Testis (tissue), 3 donors: ENCODE data around the gene IMMP2L. TPM values are rescaled to one million over a fixed set of nuclear protein-coding genes. Genes with fewer than 3 reads are reported as not detected.
"Not testable (repeated sequence)": the region's sequence is repeated elsewhere in the genome, so short reads cannot be mapped to it uniquely, and the experiment has no call there.

Experiments used
- DNase-seq: peaks from one replicate; pipeline ENCODE4 v3.0.0-alpha.2; 2019
- H3K27ac ChIP-seq, 2 donors: fragments of 200-600 bp; sonication (generic); one replicate each; pipeline ENCODE4 v1.5.1; 2019
- H3K27me3 ChIP-seq: fragments of 200-600 bp; sonication (generic); one replicate; pipeline ENCODE4 v1.5.1; 2019
- H3K36me3 ChIP-seq: fragments of 200-600 bp; sonication (generic); one replicate; pipeline ENCODE4 v1.5.1; 2017; ENCODE audit warnings: low read depth; ENCODE audit errors: missing control alignments
- H3K4me1 ChIP-seq: fragments of 200-600 bp; sonication (generic); one replicate; pipeline ENCODE4 v1.5.1; 2019
- H3K4me3 ChIP-seq, 2 donors: fragments of 200-600 bp; sonication (generic); one replicate each; pipeline ENCODE4 v1.5.1; 2017 to 2019
- H3K9me3 ChIP-seq: fragments of 200-600 bp; sonication (generic); one replicate; pipeline ENCODE4 v1.5.1; 2017
- POLR2A ChIP-seq: fragments of 450-650 bp; IDR thresholded peaks from one replicate; pipeline ENCODE4 v1.6.1; 2017; ENCODE audit warnings: antibody characterized with exemption, mild to moderate bottlenecking, moderate library complexity
- WGBS, 2 donors: methylation state at CpG; one replicate each; pipeline ENCODE4 v1.1.5; 2018; 5-methylcytosine and 5-hydroxymethylcytosine counted together
- intact Hi-C: fragments of 100-400 bp; cut with DNase I; formaldehyde crosslinking; loops from one replicate; pipeline ENCODE4 v1.15.1; 2023; ENCODE audit warnings: low total_unique reads
- polyA plus RNA-seq: library from polyadenylated mRNA; stranded (reverse); fragments of 350-450 nt; fragmentation: Illumina TruSeq; extraction: RNeasy Lipid Tissue Mini Kit (QIAGEN cat#74804); gene quantifications from one replicate; pipeline ENCODE4 v1.2.3, GENCODE V29; 2014; ENCODE audit warnings: low read depth, low replicate concordance; ENCODE audit not compliant: insufficient read depth
- total RNA-seq, 2 donors: library from RNA; depleted of rRNA; stranded (reverse); fragments of >200 nt; gene quantifications; one replicate each; pipeline ENCODE4 v1.2.3, GENCODE V29; 2016
- TF ChIP-seq, protein P1 (sequence below), 3 experiments: fragments of 450-650 bp in 2 of 3; fragments of 200-600 bp in 1 of 3; sonication (generic) in 1 of 3; IDR thresholded peaks; one replicate each; pipeline ENCODE4 v1.5.1; 2016 to 2019; ENCODE audit warnings: antibody characterized with exemption in 3 of 3, mild to moderate bottlenecking in 2 of 3, moderate library complexity in 1 of 3

The IMMP2L gene
- total and polyA plus RNA-seq, 3 donors from 2014 or later, result 10.7 to 12.4 (median 11.2) TPM

DNA sequence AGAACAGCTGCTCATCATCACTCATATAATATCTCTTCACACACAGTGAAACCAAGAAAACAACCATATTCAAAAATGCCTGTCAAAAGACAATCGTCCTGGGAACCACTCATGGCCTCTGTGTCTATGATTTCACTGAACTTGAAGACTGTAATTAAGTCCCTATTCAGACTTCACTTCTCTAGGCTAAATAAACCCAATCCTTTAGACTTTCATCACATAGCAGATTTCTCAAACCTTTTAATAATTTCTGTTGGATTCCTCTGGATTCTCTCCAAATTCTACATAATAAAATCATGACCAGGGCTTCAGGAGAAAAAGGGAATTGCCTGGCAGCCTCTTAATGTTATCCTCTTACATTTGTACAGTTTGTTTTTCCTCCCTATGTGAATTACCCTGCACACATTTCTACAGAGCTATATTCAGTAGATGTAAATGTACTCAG is 270.2 kb downstream of the IMMP2L start:
- Histone ChIP-seq H3K9me3 (no peaks in the 10 kb centered on the region), H3K27ac (no peak overlapping the region), H3K4me3 (no peak overlapping the region), H3K36me3 (no peaks in the 10 kb centered on the region), H3K4me1 (no peaks in the 10 kb centered on the region), H3K27me3 (no peaks in the 10 kb centered on the region)
- intact Hi-C loops, result no loop called here
- TF ChIP-seq POLR2A, result no peak
- TF ChIP-seq, protein P1, sequence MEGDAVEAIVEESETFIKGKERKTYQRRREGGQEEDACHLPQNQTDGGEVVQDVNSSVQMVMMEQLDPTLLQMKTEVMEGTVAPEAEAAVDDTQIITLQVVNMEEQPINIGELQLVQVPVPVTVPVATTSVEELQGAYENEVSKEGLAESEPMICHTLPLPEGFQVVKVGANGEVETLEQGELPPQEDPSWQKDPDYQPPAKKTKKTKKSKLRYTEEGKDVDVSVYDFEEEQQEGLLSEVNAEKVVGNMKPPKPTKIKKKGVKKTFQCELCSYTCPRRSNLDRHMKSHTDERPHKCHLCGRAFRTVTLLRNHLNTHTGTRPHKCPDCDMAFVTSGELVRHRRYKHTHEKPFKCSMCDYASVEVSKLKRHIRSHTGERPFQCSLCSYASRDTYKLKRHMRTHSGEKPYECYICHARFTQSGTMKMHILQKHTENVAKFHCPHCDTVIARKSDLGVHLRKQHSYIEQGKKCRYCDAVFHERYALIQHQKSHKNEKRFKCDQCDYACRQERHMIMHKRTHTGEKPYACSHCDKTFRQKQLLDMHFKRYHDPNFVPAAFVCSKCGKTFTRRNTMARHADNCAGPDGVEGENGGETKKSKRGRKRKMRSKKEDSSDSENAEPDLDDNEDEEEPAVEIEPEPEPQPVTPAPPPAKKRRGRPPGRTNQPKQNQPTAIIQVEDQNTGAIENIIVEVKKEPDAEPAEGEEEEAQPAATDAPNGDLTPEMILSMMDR (IDR thresholded peaks at IDR 0.05), result no peak
- 50 to 62% methylated on average over 1 of the region's 1 CpG for WGBS, 2 donors
- DNase-seq, result no peak

DNA sequence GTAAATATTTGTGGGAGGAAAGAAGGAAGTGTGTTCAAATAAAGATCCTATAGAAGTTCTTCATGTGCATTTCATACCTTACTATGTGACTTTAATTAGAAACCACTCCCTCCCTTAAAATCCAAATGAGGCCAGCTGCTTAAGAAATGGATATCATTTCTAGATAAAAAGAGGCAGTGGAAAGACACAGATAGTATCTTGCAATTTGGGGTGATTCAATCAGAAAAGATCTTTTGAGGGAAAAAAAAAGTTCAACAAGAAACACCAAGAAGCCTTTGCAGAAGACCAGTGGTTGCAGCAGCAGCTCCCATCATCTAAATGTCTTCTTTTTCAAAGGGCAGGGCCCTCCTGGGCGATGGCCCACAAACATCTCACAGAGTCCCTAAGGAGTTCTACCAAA is 271.3 kb downstream of the IMMP2L start:
- intact Hi-C loops, result no loop called here
- TF ChIP-seq, protein P1 (IDR thresholded peaks at IDR 0.05), result no peak
- TF ChIP-seq POLR2A, result no peak
- Histone ChIP-seq H3K4me1 (no peaks in the 10 kb centered on the region), H3K9me3 (no peaks in the 10 kb centered on the region), H3K36me3 (no peaks in the 10 kb centered on the region), H3K27ac (no peak overlapping the region), H3K27me3 (no peaks in the 10 kb centered on the region), H3K4me3 (no peak overlapping the region)
- WGBS, 2 donors, result 75 to 76% methylated on average over 1 of the region's 1 CpG
- no peak for DNase-seq

DNA sequence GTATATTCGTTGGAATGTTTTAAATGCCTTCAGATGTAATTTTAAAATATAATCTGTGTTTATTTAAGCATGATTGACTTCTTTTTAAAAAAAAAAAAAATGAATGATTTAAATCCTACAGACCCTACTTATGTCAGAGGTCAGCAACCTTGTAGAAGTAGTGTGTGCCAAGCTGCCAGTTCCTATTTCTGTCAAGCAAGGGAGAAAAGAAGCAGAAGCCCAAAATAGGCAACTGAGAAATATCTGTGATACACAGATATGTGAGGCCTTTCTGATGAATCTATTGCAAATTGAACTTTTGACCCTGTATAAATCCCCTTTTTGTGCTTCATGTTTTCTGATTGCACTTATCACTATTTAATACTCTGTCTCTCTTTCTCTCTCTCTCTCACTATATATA is 271.9 kb downstream of the IMMP2L start:
- no peaks in the 10 kb centered on the region for H3K36me3 ChIP-seq
- intact Hi-C loops, result no loop called here
- no peak overlapping the region for H3K27ac ChIP-seq
- 82 to 85% methylated on average over 1 of the region's 1 CpG for WGBS, 2 donors
- no peak overlapping the region for H3K4me3 ChIP-seq
- H3K9me3 ChIP-seq, result no peaks in the 10 kb centered on the region
- no peaks in the 10 kb centered on the region for H3K27me3 ChIP-seq
- DNase-seq, result no peak
- no peaks in the 10 kb centered on the region for H3K4me1 ChIP-seq
- TF ChIP-seq, protein P1 (IDR thresholded peaks at IDR 0.05), result no peak
- no peak for TF ChIP-seq POLR2A

DNA sequence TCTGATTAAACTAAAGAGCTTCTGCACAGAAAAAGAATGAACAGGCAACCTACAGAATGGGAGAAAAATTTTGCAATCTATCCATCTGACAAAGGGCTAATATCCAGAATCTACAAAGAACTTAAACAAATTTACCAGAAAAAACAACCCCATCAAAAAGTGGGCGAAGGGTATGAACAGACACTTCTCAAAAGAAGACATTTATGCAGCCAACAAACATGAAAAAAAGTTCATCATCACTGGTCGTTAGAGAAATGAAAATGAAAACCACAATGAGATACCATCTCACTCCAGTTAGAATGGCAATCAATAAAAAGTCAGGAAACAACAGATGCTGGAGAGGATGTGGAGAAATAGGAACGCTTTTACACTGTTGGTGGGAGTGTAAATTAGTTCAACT is 273.9 kb downstream of the IMMP2L start:
- H3K36me3 ChIP-seq, H3K4me3 ChIP-seq, H3K27me3 ChIP-seq, H3K9me3 ChIP-seq, intact Hi-C loops, DNase-seq, H3K4me1 ChIP-seq, H3K27ac ChIP-seq: not testable (repeated sequence)
- WGBS, 2 donors, result 87 to 93% methylated on average over 3 of the region's 3 CpGs

DNA sequence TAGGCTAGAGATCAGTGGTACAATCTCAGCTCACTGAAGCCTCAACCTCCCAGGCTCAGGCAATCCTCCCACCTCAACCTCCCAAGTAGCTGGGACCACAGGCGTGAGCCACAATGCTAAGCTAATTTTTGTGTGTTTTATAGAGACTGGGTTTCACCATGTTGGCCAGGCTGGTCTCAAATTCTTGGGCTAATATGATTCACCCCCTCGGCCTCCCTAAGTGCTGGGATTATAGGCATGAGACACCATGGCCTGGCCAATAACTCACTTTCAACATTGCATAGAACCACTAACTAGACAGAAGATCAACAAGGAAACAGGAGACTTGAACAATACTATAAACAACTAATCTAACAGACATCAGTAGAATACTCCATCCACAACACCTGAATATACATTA is 279.7 kb downstream of the IMMP2L start:
- Histone ChIP-seq H3K4me3 (no peak overlapping the region), H3K4me1 (no peaks in the 10 kb centered on the region), H3K27me3 (no peaks in the 10 kb centered on the region), H3K9me3 (no peaks in the 10 kb centered on the region), H3K36me3 (no peaks in the 10 kb centered on the region), H3K27ac (no peak overlapping the region)
- DNase-seq, result no peak
- WGBS, 2 donors, result 95 to 96% methylated on average over 2 of the region's 2 CpGs
- intact Hi-C loops, result no loop called here
- no peak for TF ChIP-seq POLR2A
- TF ChIP-seq, protein P1 (IDR thresholded peaks at IDR 0.05), result no peak
